Nephron progenitor cell (in vitro differentiated cells): ENCODE data around the gene MIGA1.
A peak's percentile ranks its signal among the peaks of the same experiment; 100 is the strongest.
"Not testable (repeated sequence)": the region's sequence is repeated elsewhere in the genome, so short reads cannot be mapped to it uniquely, and the experiment has no call there.

Experiments used
- DNase-seq: peaks from one replicate; pipeline ENCODE4 v3.0.0; 2021
- H3K27ac Mint-ChIP-seq: 2 replicates; pipeline ENCODE4 v1.8.0; 2021; ENCODE audit warnings: mild to moderate bottlenecking, moderate library complexity, mixed read lengths
- H3K27me3 Mint-ChIP-seq: 2 replicates; pipeline ENCODE4 v1.8.0; 2021; ENCODE audit warnings: mild to moderate bottlenecking, low read depth, mixed read lengths; ENCODE audit not compliant: poor library complexity
- H3K36me3 Mint-ChIP-seq: 2 replicates; pipeline ENCODE4 v1.8.0; 2021; ENCODE audit warnings: low read depth, mixed read lengths
- H3K4me1 Mint-ChIP-seq: 2 replicates; pipeline ENCODE4 v1.8.0; 2021; ENCODE audit warnings: mixed read lengths
- H3K4me3 Mint-ChIP-seq: 2 replicates; pipeline ENCODE4 v1.8.0; 2021; ENCODE audit warnings: mild to moderate bottlenecking, moderate library complexity, mixed read lengths
- H3K9me3 Mint-ChIP-seq: 2 replicates; pipeline ENCODE4 v1.8.0; 2021; ENCODE audit warnings: mild to moderate bottlenecking, moderate library complexity, mixed read lengths
- CTCF ChIP-seq: fragments of 200-600 bp; sonication (generic); IDR thresholded peaks from 2 replicates; pipeline ENCODE4 v1.5.0; 2021; ENCODE audit warnings: antibody characterized with exemption

MIGA1 gene

GRCh38 chr1:77817368-77818209 lies 38.1 kb downstream of the MIGA1 start:
- Mint-ChIP-seq H3K36me3 (peaks cover 71% of the 10 kb centered on the region), H3K4me1 (no peaks in the 10 kb centered on the region)

GRCh38 chr1:77820121-77820520 lies 40.7 kb downstream of the MIGA1 start:
- no peak for DNase-seq
- Mint-ChIP-seq H3K36me3 (peaks cover 60% of the 10 kb centered on the region), H3K27ac (peak overlapping the region; percentile 15), H3K4me1 (no peaks in the 10 kb centered on the region), H3K4me3 (no peak overlapping the region), H3K9me3 (no peaks in the 10 kb centered on the region), H3K27me3 (no peaks in the 10 kb centered on the region)
- no peak for TF ChIP-seq CTCF

More at GRCh38 chr1:77817368-77818209, 38.1 kb downstream of the MIGA1 start:
- no peak for DNase-seq
- Mint-ChIP-seq H3K27ac (peak overlapping the region; percentile 84), H3K27me3 (no peaks in the 10 kb centered on the region), H3K4me3 (no peak overlapping the region), H3K9me3 (no peaks in the 10 kb centered on the region)
- no peak for TF ChIP-seq CTCF

- no peak for DNase-seq
- no peak overlapping the region for H3K27ac Mint-ChIP-seq
Observed at GRCh38 chr1:77824079-77824478, 44.6 kb downstream of the MIGA1 start.

GRCh38 chr1:77824694-77825093 lies 45.2 kb downstream of the MIGA1 start:
- TF ChIP-seq CTCF: no peak
- Mint-ChIP-seq H3K36me3 (peaks cover 40% of the 10 kb centered on the region), H3K9me3 (no peaks in the 10 kb centered on the region), H3K27ac (no peak overlapping the region), H3K4me1 (no peaks in the 10 kb centered on the region), H3K27me3 (no peaks in the 10 kb centered on the region), H3K4me3 (no peak overlapping the region)
- DNase-seq: no peak

More at GRCh38 chr1:77824079-77824478, 44.6 kb downstream of the MIGA1 start:
- no peaks in the 10 kb centered on the region for H3K4me1 Mint-ChIP-seq
- no peaks in the 10 kb centered on the region for H3K9me3 Mint-ChIP-seq
- H3K27me3 Mint-ChIP-seq: no peaks in the 10 kb centered on the region
- TF ChIP-seq CTCF: no peak
- H3K36me3 Mint-ChIP-seq: peaks cover 42% of the 10 kb centered on the region
- no peak overlapping the region for H3K4me3 Mint-ChIP-seq

- H3K27me3 Mint-ChIP-seq: no peaks in the 10 kb centered on the region
- no peaks in the 10 kb centered on the region for H3K9me3 Mint-ChIP-seq
- TF ChIP-seq CTCF: no peak
- H3K36me3 Mint-ChIP-seq: peaks cover 35% of the 10 kb centered on the region
- no peak overlapping the region for H3K27ac Mint-ChIP-seq
- no peak overlapping the region for H3K4me3 Mint-ChIP-seq
- no peak for DNase-seq
- H3K4me1 Mint-ChIP-seq: no peaks in the 10 kb centered on the region
Observed at GRCh38 chr1:77825131-77825709, 45.8 kb downstream of the MIGA1 start.

- H3K4me3 Mint-ChIP-seq, H3K4me1 Mint-ChIP-seq, H3K27me3 Mint-ChIP-seq, DNase-seq, H3K9me3 Mint-ChIP-seq, H3K27ac Mint-ChIP-seq: not testable (repeated sequence)
- peaks cover 21% of the 10 kb centered on the region for H3K36me3 Mint-ChIP-seq
Observed at GRCh38 chr1:77826851-77827250, 47.4 kb downstream of the MIGA1 start.
